ENCODE results near the gene VPS26B.
"Not testable (repeated sequence)": the region's sequence is repeated elsewhere in the genome, so short reads cannot be mapped to it uniquely, and the experiment has no call there.

The VPS26B gene

GRCh38 chr11:134283461-134284230, 59.2 kb downstream of the VPS26B start:
- DNase-seq = no peak

- not testable (repeated sequence) for DNase-seq
Measured at GRCh38 chr11:134284349-134284748, 59.9 kb downstream of the VPS26B start.

- no peak for DNase-seq
Measured at GRCh38 chr11:134287561-134287960, 63.1 kb downstream of the VPS26B start.

- DNase-seq = no peak
Measured at GRCh38 chr11:134288486-134288885, 64.0 kb downstream of the VPS26B start.

GRCh38 chr11:134289167-134289566, 64.7 kb downstream of the VPS26B start:
- no peak for DNase-seq

GRCh38 chr11:134289789-134290188, 65.3 kb downstream of the VPS26B start:
- DNase-seq = no peak

- no peak for DNase-seq
Measured at GRCh38 chr11:134290646-134291045, 66.2 kb downstream of the VPS26B start.

GRCh38 chr11:134291196-134291595, 66.7 kb downstream of the VPS26B start:
- DNase-seq = no peak

GRCh38 chr11:134292661-134293060, 68.2 kb downstream of the VPS26B start:
- no peak for DNase-seq

- DNase-seq = no peak
Measured at GRCh38 chr11:134293119-134294113, 68.9 kb downstream of the VPS26B start.

GRCh38 chr11:134294664-134295063, 70.2 kb downstream of the VPS26B start:
- no peak for DNase-seq
